PC-3 (cell line): ENCODE measurements around the gene ZNF486. TPM values are rescaled to one million over a fixed set of nuclear protein-coding genes. Genes with fewer than 3 reads are reported as not detected.

Experiments used
- total RNA-seq: library from RNA; depleted of rRNA; stranded (reverse); fragments of >200 nt; gene quantifications from 2 replicates; pipeline ENCODE4 v1.2.3, GENCODE V29; 2014; rRNA removed

The ZNF486 gene
- total RNA-seq, 1 experiment from 2014 or later: 0.11 TPM

Other genes starting within 250 kb of the ZNF486 start
- 0.69 and 3.5 TPM in 2 replicates for gene ZNF682, start 127.7 kb upstream of the ZNF486 start, total RNA-seq
- gene ZNF90, start 89.2 kb upstream of the ZNF486 start, total RNA-seq: not detected in 2 replicates